ENCODE data around the gene SFRP5.

- TF ChIP-seq CTCF (IDR thresholded peaks at IDR 0.05; ENCODE audit: insufficient read depth, low read length) (no peak), POLR2AphosphoS5 (IDR thresholded peaks at IDR 0.05; ENCODE audit: low read depth) (no peak), REST (IDR thresholded peaks at IDR 0.05; ENCODE audit: insufficient replicate concordance, low read depth) (no peak), GABPA (IDR thresholded peaks at IDR 0.05; ENCODE audit: low read depth) (no peak)
Measured at GRCh38 chr10:97762816-97763215, 9.0 kb downstream of the SFRP5 start.

Data from HL-60 (cell line).